Measurements from ENCODE around the gene MTUS2.

DNA sequence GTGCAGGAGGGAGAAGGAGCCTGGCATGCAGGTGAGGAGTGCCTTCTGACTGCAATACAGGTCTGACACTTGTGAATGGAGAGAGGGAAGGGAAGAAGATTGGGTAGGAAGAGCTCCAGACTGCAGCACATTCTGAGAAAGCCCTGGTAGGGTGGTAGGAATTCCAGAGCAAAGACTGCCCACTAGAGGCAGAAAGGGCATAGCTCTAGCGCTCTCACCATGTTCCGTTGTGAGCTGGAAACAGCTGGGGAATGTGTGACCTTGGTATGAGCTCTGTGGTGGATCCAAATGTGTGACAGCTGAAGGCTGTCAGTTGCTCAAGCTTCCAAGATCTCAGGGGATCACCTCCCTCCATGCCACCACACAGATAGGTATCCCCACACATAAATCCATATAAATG lies 2.9 kb upstream of the MTUS2 start:
- TF ChIP-seq, protein P1, sequence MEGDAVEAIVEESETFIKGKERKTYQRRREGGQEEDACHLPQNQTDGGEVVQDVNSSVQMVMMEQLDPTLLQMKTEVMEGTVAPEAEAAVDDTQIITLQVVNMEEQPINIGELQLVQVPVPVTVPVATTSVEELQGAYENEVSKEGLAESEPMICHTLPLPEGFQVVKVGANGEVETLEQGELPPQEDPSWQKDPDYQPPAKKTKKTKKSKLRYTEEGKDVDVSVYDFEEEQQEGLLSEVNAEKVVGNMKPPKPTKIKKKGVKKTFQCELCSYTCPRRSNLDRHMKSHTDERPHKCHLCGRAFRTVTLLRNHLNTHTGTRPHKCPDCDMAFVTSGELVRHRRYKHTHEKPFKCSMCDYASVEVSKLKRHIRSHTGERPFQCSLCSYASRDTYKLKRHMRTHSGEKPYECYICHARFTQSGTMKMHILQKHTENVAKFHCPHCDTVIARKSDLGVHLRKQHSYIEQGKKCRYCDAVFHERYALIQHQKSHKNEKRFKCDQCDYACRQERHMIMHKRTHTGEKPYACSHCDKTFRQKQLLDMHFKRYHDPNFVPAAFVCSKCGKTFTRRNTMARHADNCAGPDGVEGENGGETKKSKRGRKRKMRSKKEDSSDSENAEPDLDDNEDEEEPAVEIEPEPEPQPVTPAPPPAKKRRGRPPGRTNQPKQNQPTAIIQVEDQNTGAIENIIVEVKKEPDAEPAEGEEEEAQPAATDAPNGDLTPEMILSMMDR (conservative IDR thresholded peaks at IDR 0.05 in 1 of 2, IDR thresholded peaks at IDR 0.05 in 1 of 2; ENCODE audit: low read depth in 1 of 2, low read length in 2 of 2) = no peak
- no peak for TF ChIP-seq EZH2 (IDR thresholded peaks at IDR 0.05; ENCODE audit: low read length, missing control alignments)
